CD4-positive, CD25-positive, alpha-beta regulatory T cell (primary cell): ENCODE measurements around the gene SETD6. TPM values are rescaled to one million over a fixed set of nuclear protein-coding genes. Genes with fewer than 3 reads are reported as not detected.
A peak's percentile ranks its signal among the peaks of the same experiment; 100 is the strongest.

Source experiments
- ATAC-seq, 2 donors: fragments of 150-1000 bp; cut with Tn5 transposase; one replicate each; pipeline ENCODE4 v1.10.0; 2021; ENCODE audit warnings: low read depth in 2 of 2, moderate number of reproducible peaks in 2 of 2, moderate library complexity in 1 of 2
- DNase-seq, 3 donors: peaks; one replicate each; pipeline versions ENCODE4 v3.0.0 to v3.0.0-alpha.2; 2012 to 2022; ENCODE audit warnings: mixed read lengths in 1 of 3
- H3K27ac ChIP-seq: one replicate; pipeline ENCODE4 v1.7.0; 2013; ENCODE audit warnings: mild to moderate bottlenecking, low read length; ENCODE audit not compliant: insufficient read depth, poor library complexity, severe bottlenecking
- H3K27me3 ChIP-seq: one replicate; pipeline ENCODE4 v1.7.0; 2013; ENCODE audit warnings: low read length; ENCODE audit not compliant: control insufficient read depth, insufficient read depth
- H3K36me3 ChIP-seq: one replicate; pipeline ENCODE4 v1.7.0; 2013; ENCODE audit warnings: mild to moderate bottlenecking, low read length, moderate library complexity; ENCODE audit not compliant: control insufficient read depth, insufficient read depth
- H3K4me1 ChIP-seq: 2 replicates; pipeline ENCODE4 v1.7.0; 2013; ENCODE audit warnings: mild to moderate bottlenecking, low read length; ENCODE audit not compliant: insufficient read depth, control insufficient read depth, poor library complexity, severe bottlenecking
- H3K4me3 ChIP-seq: one replicate; pipeline ENCODE4 v1.7.0; 2013; ENCODE audit warnings: low read depth, mild to moderate bottlenecking, low read length, moderate library complexity
- H3K9me3 ChIP-seq, 2 experiments: 1 replicate in 1 of 2; 2 replicates in 1 of 2; pipeline ENCODE4 v1.7.0; 2013; ENCODE audit warnings: low read length in 2 of 2, mild to moderate bottlenecking in 1 of 2, moderate library complexity in 1 of 2; ENCODE audit not compliant: control insufficient read depth in 2 of 2
- H3K27ac Mint-ChIP-seq, 3 donors: one replicate each; pipeline ENCODE4 v1.8.0; 2020 to 2022; ENCODE audit warnings: mild to moderate bottlenecking in 3 of 3, mixed read lengths in 3 of 3, moderate library complexity in 2 of 3
- H3K27me3 Mint-ChIP-seq: one replicate; pipeline ENCODE4 v1.8.0; 2022; ENCODE audit warnings: mild to moderate bottlenecking, mixed read lengths
- H3K36me3 Mint-ChIP-seq: one replicate; pipeline ENCODE4 v1.8.0; 2020; ENCODE audit warnings: mixed read lengths
- H3K4me1 Mint-ChIP-seq, 4 donors: one replicate each; pipeline ENCODE4 v1.8.0; 2020 to 2022; ENCODE audit warnings: mixed read lengths in 4 of 4, mild to moderate bottlenecking in 1 of 4
- H3K4me3 Mint-ChIP-seq, 4 donors: one replicate each; pipeline ENCODE4 v1.8.0; 2020 to 2022; ENCODE audit warnings: mild to moderate bottlenecking in 4 of 4, mixed read lengths in 4 of 4, moderate library complexity in 3 of 4
- H3K9me3 Mint-ChIP-seq, 7 donors: one replicate each; pipeline ENCODE4 v1.8.0; 2020 to 2022; ENCODE audit warnings: mixed read lengths in 7 of 7, mild to moderate bottlenecking in 3 of 7, moderate library complexity in 2 of 7
- polyA plus RNA-seq, 4 donors: library from polyadenylated mRNA; unstranded; fragments of 300-500 nt; fragmentation: Illumina TruSeq; gene quantifications; one replicate each; pipeline ENCODE4 v1.2.3, GENCODE V29; 2021
- total RNA-seq: library from RNA; stranded (reverse); gene quantifications from one replicate; pipeline ENCODE4 v1.2.3, GENCODE V29; 2022

SETD6 gene
- total and polyA plus RNA-seq, 5 donors from 2014 or later = 6.3 to 17.5 (median 9.4) TPM

DNA sequence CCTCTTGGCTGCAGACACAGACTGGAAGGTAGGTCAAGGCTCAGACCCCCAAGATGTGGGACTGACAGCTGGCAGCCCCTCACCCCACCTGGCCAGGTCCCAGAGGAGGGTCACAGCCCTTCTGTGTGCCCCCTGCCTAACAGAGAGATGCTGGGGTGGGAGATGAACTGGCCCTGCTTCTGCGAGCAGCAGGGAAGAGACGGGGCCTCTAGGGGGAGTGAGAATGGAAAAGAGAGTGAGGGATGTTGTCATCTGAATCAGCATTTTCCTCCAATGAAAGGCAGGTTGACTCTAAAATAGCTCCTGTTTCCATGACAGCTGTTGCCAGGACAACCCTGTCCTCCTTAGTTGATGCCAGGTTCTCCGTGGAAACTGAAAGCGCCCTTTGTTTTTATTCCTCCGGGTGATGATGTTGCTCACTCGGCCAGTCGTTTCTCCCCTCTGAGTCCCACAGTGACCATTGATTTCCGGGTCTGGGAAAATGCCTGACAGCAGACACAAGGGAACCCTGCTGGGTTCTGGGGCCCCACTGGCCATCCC, 20.3 kb upstream of the SETD6 start:
- peak overlapping the region in 1 of 3 donors; percentile 38 for H3K27ac Mint-ChIP-seq
- no peak overlapping the region for H3K4me3 Mint-ChIP-seq
- DNase-seq (peak; percentile 30 to 83 (median 44)), ATAC-seq (peak; percentile 36 to 40)
- H3K36me3 ChIP-seq = no peaks in the 10 kb centered on the region
- no peaks in the 10 kb centered on the region for H3K4me1 ChIP-seq
- H3K4me1 Mint-ChIP-seq = peaks cover 0 to 19% (median 0%) of the 10 kb centered on the region in 4 donors
- H3K36me3 Mint-ChIP-seq = no peaks in the 10 kb centered on the region
- no peak overlapping the region for H3K4me3 ChIP-seq
- H3K27me3 ChIP-seq = no peaks in the 10 kb centered on the region
- no peaks in the 10 kb centered on the region for H3K27me3 Mint-ChIP-seq
- H3K27ac ChIP-seq = no peak overlapping the region
- no peaks in the 10 kb centered on the region for H3K9me3 Mint-ChIP-seq
- no peaks in the 10 kb centered on the region for H3K9me3 ChIP-seq

DNA sequence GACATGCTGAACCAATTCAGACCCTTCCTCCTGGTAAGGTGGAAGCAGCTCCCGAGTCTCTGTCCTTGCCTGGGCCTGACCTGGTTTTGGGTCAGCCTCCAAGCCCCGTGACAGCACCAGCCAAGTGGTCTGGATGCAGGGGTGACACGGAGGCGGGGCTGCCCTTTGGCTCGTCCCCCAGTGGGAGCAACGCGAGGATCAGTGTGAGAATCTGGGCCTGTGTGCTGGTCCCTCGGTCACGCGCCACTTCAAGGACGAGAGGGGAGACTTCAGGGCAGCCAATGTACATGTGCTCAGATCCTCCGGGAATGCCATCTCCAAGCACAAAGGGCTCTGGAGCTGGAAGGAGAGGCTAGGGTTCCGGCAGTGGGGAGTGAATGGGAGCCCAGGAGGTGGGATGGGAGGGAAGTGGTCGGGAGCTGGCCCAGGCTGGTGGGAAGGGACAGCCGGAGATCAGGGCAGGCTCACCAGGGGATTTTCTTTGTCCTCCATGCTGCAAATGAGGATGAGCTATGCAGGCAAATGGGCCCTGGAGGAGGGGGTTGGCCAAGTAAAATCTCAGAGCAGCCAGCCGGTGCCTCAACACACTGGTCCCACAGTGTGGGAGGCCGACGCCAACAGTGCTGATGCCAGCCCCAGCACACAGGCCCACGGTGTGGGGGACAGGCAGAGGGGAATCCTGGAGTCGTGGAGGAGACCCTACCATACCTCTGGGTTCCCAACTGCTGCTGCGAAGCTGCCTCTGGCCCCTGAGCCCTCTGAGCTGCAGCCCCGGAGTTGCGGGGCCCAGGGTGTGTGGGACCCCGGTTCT, 19.6 kb upstream of the SETD6 start:
- DNase-seq = no peak
- Histone ChIP-seq H3K36me3 (no peaks in the 10 kb centered on the region), H3K27me3 (no peaks in the 10 kb centered on the region), H3K4me1 (peaks cover 3% of the 10 kb centered on the region), H3K9me3 (no peaks in the 10 kb centered on the region), H3K27ac (no peak overlapping the region), H3K4me3 (no peak overlapping the region)
- H3K27me3 Mint-ChIP-seq = no peaks in the 10 kb centered on the region
- H3K27ac Mint-ChIP-seq = peak overlapping the region in 1 of 3 donors; percentile 38
- no peak for ATAC-seq
- no peaks in the 10 kb centered on the region for H3K9me3 Mint-ChIP-seq
- H3K4me3 Mint-ChIP-seq = no peak overlapping the region
- H3K4me1 Mint-ChIP-seq = peaks cover 0 to 25% (median 0%) of the 10 kb centered on the region in 4 donors
- H3K36me3 Mint-ChIP-seq = no peaks in the 10 kb centered on the region

DNA sequence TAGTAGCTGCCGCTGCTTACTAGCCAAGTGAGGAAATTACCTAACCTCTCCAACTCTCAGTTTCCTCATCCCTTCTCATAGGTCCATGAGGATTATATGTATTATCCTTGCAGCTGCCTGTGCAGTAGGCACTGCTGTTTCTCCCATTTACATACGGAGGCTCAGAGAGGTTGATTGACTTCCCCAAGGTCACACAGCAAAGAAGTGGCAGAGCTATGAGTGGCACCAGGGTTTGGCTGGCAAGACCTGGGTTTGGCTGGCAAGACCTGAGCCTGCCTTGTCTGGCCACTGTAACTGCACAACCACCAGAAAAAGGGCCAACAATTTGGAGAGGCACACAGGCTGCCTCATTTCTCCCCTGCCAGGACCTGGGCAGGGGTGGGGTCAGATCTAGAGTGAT, 17.8 kb upstream of the SETD6 start:
- ATAC-seq (no peak), DNase-seq (no peak)
- Histone ChIP-seq H3K4me3 (no peak overlapping the region), H3K9me3 (no peaks in the 10 kb centered on the region), H3K36me3 (no peaks in the 10 kb centered on the region), H3K27ac (no peak overlapping the region), H3K4me1 (peaks cover 15% of the 10 kb centered on the region), H3K27me3 (no peaks in the 10 kb centered on the region)
- H3K4me3 Mint-ChIP-seq = no peak overlapping the region
- peaks cover 0 to 36% (median 0%) of the 10 kb centered on the region in 4 donors for H3K4me1 Mint-ChIP-seq
- no peaks in the 10 kb centered on the region for H3K27me3 Mint-ChIP-seq
- no peaks in the 10 kb centered on the region for H3K9me3 Mint-ChIP-seq
- no peak overlapping the region for H3K27ac Mint-ChIP-seq
- no peaks in the 10 kb centered on the region for H3K36me3 Mint-ChIP-seq

DNA sequence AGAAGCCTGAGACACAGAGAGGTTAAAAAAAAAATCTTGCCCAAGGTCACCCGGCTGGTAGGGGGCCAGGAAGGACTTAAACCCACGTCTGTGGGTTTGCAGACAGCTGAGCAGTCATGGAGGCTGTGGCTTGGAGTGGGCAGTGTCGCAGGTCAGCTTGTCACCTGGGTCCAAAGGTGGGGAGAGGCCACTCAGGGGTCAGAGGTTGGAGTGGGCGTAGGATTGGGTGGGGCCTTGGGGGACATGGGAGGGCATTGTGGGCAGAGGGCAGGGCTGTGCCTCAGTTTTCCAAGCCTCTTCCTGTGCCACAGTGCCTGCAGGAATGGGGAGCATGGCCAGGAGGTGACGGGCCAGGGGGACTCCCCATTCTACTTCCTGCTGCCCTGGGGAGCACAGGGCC, 17.4 kb upstream of the SETD6 start:
- Histone ChIP-seq H3K27ac (no peak overlapping the region), H3K27me3 (no peaks in the 10 kb centered on the region), H3K4me1 (peaks cover 15% of the 10 kb centered on the region), H3K9me3 (no peaks in the 10 kb centered on the region), H3K36me3 (no peaks in the 10 kb centered on the region), H3K4me3 (no peak overlapping the region)
- Mint-ChIP-seq H3K4me3 (peak overlapping the region in 1 of 4 donors; percentile 75), H3K27ac (no peak overlapping the region), H3K27me3 (no peaks in the 10 kb centered on the region), H3K9me3 (no peaks in the 10 kb centered on the region), H3K36me3 (no peaks in the 10 kb centered on the region), H3K4me1 (peaks cover 0 to 36% (median 0%) of the 10 kb centered on the region in 4 donors)
- DNase-seq (no peak), ATAC-seq (no peak)

DNA sequence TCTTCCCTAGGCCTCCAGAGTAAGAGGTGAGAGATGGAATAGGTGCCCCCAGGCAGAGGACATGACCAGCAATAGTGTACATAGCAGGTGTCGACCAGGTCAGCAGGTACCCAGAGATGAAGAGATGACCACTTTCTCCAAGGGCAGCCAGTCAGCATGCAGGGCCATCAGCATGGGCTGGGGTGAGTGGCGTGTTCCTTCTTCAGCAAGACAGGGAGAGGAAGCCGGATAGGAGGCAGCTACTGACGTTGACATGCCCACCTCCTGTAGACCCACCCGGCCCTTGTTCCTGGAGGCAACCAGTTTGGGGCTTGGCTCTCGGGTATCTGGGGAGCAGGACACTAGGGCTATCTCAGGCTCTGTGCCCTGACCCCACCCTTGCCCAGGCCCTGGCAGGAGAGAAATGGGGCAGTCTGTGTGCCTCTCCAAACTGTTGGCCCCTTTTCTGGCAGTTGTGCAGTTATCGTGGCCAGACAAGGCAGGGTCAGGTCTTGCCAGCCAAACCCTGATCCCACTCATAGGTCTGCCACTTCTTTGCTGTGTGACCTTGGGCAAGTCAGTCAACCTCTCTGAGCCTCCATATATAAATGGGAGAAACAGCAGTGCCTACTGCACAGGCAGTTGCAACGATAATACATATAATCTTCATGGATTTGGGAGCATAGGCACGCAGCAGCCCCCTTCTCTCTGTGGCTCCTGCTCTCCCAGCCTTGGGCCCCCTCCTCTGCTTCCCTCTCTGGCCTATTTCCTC, 16.8 kb upstream of the SETD6 start:
- H3K9me3 Mint-ChIP-seq = no peaks in the 10 kb centered on the region
- no peaks in the 10 kb centered on the region for H3K36me3 Mint-ChIP-seq
- H3K36me3 ChIP-seq = no peaks in the 10 kb centered on the region
- peaks cover 15% of the 10 kb centered on the region for H3K4me1 ChIP-seq
- DNase-seq (no peak), ATAC-seq (no peak)
- peaks cover 0 to 36% (median 0%) of the 10 kb centered on the region in 4 donors for H3K4me1 Mint-ChIP-seq
- no peaks in the 10 kb centered on the region for H3K27me3 Mint-ChIP-seq
- no peaks in the 10 kb centered on the region for H3K27me3 ChIP-seq
- H3K4me3 ChIP-seq = no peak overlapping the region
- peak overlapping the region in 1 of 4 donors; percentile 0 for H3K4me3 Mint-ChIP-seq
- H3K27ac Mint-ChIP-seq = no peak overlapping the region
- no peaks in the 10 kb centered on the region for H3K9me3 ChIP-seq
- H3K27ac ChIP-seq = no peak overlapping the region

DNA sequence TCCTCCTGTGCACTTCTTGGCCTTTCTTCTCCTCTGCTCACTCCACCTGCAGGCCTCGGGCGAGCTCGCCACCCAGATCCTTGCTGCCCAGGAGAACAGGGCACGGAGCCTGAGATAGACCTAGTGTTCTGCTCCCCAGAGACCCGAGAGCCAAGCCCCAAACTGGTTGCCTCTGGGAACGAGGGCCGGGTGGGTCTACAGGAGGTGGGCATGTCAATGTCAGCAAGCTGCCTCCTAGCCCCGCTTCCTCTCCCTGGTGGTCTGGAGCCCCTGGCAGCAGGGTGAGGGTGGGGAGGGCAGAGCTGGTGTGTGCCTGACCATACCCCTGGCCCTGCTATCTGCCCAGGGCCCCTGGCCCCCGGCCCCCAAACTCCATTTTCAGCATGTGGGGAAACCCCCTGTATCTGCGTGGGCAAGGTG, 16.2 kb upstream of the SETD6 start:
- Histone ChIP-seq H3K4me1 (peaks cover 15% of the 10 kb centered on the region), H3K36me3 (no peaks in the 10 kb centered on the region), H3K9me3 (no peaks in the 10 kb centered on the region), H3K4me3 (no peak overlapping the region), H3K27ac (no peak overlapping the region), H3K27me3 (no peaks in the 10 kb centered on the region)
- Mint-ChIP-seq H3K36me3 (no peaks in the 10 kb centered on the region), H3K27ac (no peak overlapping the region), H3K27me3 (no peaks in the 10 kb centered on the region), H3K4me3 (peak overlapping the region in 1 of 4 donors; percentile 0), H3K9me3 (no peaks in the 10 kb centered on the region), H3K4me1 (peaks cover 0 to 36% (median 0%) of the 10 kb centered on the region in 4 donors)
- ATAC-seq (no peak), DNase-seq (no peak)

DNA sequence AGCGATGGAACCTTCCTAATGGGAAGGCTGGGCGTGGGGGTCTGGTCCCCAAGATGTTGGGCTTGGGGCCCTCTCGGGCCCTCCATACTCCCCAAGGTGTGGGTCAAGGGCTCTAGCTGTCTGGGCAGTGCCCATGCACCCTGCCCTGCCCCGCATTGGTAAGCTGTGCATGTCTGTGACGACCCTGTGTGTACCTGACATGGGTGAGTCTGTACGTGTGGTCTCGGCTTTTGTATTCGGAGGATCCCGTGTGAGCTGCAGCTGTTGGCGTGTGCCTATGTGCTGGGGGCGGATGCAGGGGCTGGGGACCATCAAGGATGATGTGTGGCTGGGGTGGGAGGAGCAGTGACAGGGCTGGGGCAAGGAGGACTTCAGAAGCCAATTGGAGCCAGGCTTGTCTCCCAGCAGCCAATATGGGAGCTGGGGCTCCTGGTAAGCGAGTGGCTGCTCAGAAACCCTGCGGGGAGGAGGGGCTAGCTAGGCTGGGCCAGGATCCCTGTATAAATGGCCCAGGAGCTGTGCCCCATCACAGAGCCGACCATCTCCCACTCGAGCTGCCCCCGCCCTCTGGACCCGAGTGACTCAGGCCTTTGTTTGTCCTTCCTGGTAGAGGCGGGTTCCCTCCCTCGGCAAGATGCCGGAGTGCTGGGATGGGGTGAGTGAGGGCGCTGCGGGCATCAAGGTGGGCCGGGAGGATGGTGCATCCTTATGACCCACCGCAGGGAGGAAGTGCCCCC, 15.5 kb upstream of the SETD6 start, which contains the start of gene NDRG4:
NDRG4 (plus strand) TSS at position 529 of the 737 bp plus-strand sequence; CDS start at position 635, 106 bp downstream.
- Mint-ChIP-seq H3K27ac (no peak within 1 kb of the TSS), H3K9me3 (no peaks in the 10 kb centered on the region), H3K36me3 (no peaks in the 10 kb centered on the region), H3K4me1 (peaks cover 0 to 36% (median 0%) of the 10 kb centered on the region in 4 donors), H3K4me3 (peak within 1 kb of the TSS; percentile 21 to 80 (median 66)), H3K27me3 (peaks cover 2% of the 10 kb centered on the region)
- peak in 1 of 2 donors; percentile 25 for ATAC-seq
- peak in 1 of 3 donors; percentile 53 for DNase-seq
- no peaks in the 10 kb centered on the region for H3K27me3 ChIP-seq
- H3K27ac ChIP-seq = no peak within 1 kb of the TSS
- no peaks in the 10 kb centered on the region for H3K36me3 ChIP-seq
- no peaks in the 10 kb centered on the region for H3K9me3 ChIP-seq
- H3K4me3 ChIP-seq = no peak within 1 kb of the TSS
- peaks cover 15% of the 10 kb centered on the region for H3K4me1 ChIP-seq
